Neural cell (in vitro differentiated cells): Measurements from ENCODE around the gene STK40. TPM values are rescaled to one million over a fixed set of nuclear protein-coding genes. Genes with fewer than 3 reads are reported as not detected.
A peak's percentile ranks its signal among the peaks of the same experiment; 100 is the strongest.

ENCODE experiments used
- H2AFZ ChIP-seq: fragments of 200-600, 300-800 bp; sonication (generic), shearing (Covaris generic); 2 replicates; pipeline ENCODE4 v1.6.0; 2014; ENCODE audit warnings: low read depth, mild to moderate bottlenecking, antibody characterized with exemption, low read length, moderate library complexity
- H3F3A ChIP-seq: fragments of 200-600 bp; shearing (Covaris generic); 2 replicates; pipeline ENCODE4 v1.6.1; 2016; ENCODE audit warnings: mild to moderate bottlenecking, moderate library complexity, mixed read lengths, antibody characterized with exemption, low read length; ENCODE audit not compliant: insufficient read depth, poor library complexity, severe bottlenecking
- H3K27ac ChIP-seq: fragments of 200-600, 300-800 bp; sonication (generic), shearing (Covaris generic); 2 replicates; pipeline ENCODE4 v1.5.1; 2014; ENCODE audit warnings: mild to moderate bottlenecking, low read length, moderate library complexity
- H3K27me3 ChIP-seq: fragments of 300-800, 200-600 bp; sonication (generic), shearing (Covaris generic); 2 replicates; pipeline ENCODE4 v1.6.0; 2014; ENCODE audit warnings: mild to moderate bottlenecking, low read depth, low read length, moderate library complexity; ENCODE audit not compliant: insufficient read depth
- H3K36me3 ChIP-seq: fragments of 300-800, 200-600 bp; sonication (generic), shearing (Covaris generic); 2 replicates; pipeline ENCODE4 v1.5.1; 2014; ENCODE audit warnings: mild to moderate bottlenecking, antibody characterized with exemption, low read length, moderate library complexity; ENCODE audit not compliant: insufficient read depth
- H3K4me2 ChIP-seq: fragments of 300-800, 200-600 bp; sonication (generic), shearing (Covaris generic); 2 replicates; pipeline ENCODE4 v1.6.0; 2014; ENCODE audit warnings: mild to moderate bottlenecking, low read length
- H3K4me3 ChIP-seq: fragments of 300-800, 200-600 bp; sonication (generic), shearing (Covaris generic); 2 replicates; pipeline ENCODE4 v1.5.1; 2014; ENCODE audit warnings: mild to moderate bottlenecking, low read length, moderate library complexity
- H3K79me2 ChIP-seq: fragments of 200-600 bp; shearing (Covaris generic); replicated peaks from 2 replicates; pipeline ENCODE4 v1.6.0; 2014; ENCODE audit warnings: mild to moderate bottlenecking, low read length, moderate library complexity; ENCODE audit not compliant: insufficient read depth
- H3K9ac ChIP-seq: fragments of 300-800, 200-600 bp; sonication (generic), shearing (Covaris generic); 2 replicates; pipeline ENCODE4 v1.6.1; 2016; ENCODE audit warnings: mild to moderate bottlenecking, low read length, mixed read lengths
- H3K9me2 ChIP-seq: fragments of 200-600 bp; shearing (Covaris generic); 2 replicates; pipeline ENCODE4 v1.6.1; 2016; ENCODE audit warnings: mild to moderate bottlenecking, low read length, mixed read lengths; ENCODE audit not compliant: insufficient read depth
- H3K9me3 ChIP-seq: fragments of 200-600, 300-800 bp; sonication (generic), shearing (Covaris generic); 2 replicates; pipeline ENCODE4 v1.6.1; 2016; ENCODE audit warnings: mild to moderate bottlenecking, mixed run types, low read length, moderate library complexity, mixed read lengths
- H4K20me1 ChIP-seq: fragments of 200-600 bp; shearing (Covaris generic); 2 replicates; pipeline ENCODE4 v1.6.1; 2016; ENCODE audit warnings: mild to moderate bottlenecking, mixed run types; ENCODE audit not compliant: insufficient read depth
- EP300 ChIP-seq: fragments of 450-650 bp; conservative IDR thresholded peaks from 2 replicates; pipeline ENCODE4 v1.6.1; 2014; ENCODE audit warnings: antibody characterized with exemption, mild to moderate bottlenecking, moderate library complexity; ENCODE audit not compliant: poor library complexity, severe bottlenecking
- EZH2 ChIP-seq: fragments of 200-600, 300-800 bp; shearing (Covaris generic), sonication (generic); IDR thresholded peaks from 2 replicates; pipeline ENCODE4 v1.6.1; 2014; ENCODE audit warnings: antibody characterized with exemption, low read length, borderline replicate concordance, mild to moderate bottlenecking; ENCODE audit not compliant: insufficient read depth, poor library complexity, severe bottlenecking
- MXI1 ChIP-seq: fragments of 450-650 bp; conservative IDR thresholded peaks from 2 replicates; pipeline ENCODE4 v1.6.1; 2014; ENCODE audit warnings: antibody characterized with exemption, mild to moderate bottlenecking; ENCODE audit not compliant: poor library complexity, severe bottlenecking
- POLR2AphosphoS5 ChIP-seq: IDR thresholded peaks from 2 replicates; pipeline ENCODE4 v1.6.1; 2012
- RAD21 ChIP-seq: fragments of 450-650 bp; conservative IDR thresholded peaks from 2 replicates; pipeline ENCODE4 v1.6.1; 2014; ENCODE audit warnings: antibody characterized with exemption, mild to moderate bottlenecking, moderate library complexity
- REST ChIP-seq: IDR thresholded peaks from 2 replicates; pipeline ENCODE4 v1.6.1; 2012; ENCODE audit warnings: borderline replicate concordance
- SMC3 ChIP-seq: fragments of 450-650 bp; conservative IDR thresholded peaks from 2 replicates; pipeline ENCODE4 v1.6.1; 2014; ENCODE audit warnings: antibody characterized with exemption, mild to moderate bottlenecking, moderate library complexity; ENCODE audit not compliant: poor library complexity
- TAF1 ChIP-seq: IDR thresholded peaks from 2 replicates; pipeline ENCODE4 v1.6.1; 2012; ENCODE audit warnings: low read depth
- polyA plus RNA-seq: library from polyadenylated mRNA; depleted of rRNA; stranded (reverse); fragments of >200 nt; gene quantifications from 2 replicates; pipeline ENCODE4 v1.2.3, GENCODE V29; 2014
- TF ChIP-seq, protein P1 (sequence below): fragments of 450-650 bp; IDR thresholded peaks from 2 replicates; pipeline ENCODE4 v1.5.1; 2014; ENCODE audit warnings: antibody characterized with exemption, mild to moderate bottlenecking, moderate library complexity; ENCODE audit not compliant: poor library complexity, severe bottlenecking

STK40 gene
- polyA plus RNA-seq, 1 donor from 2014 or later, result 8.4 TPM

DNA sequence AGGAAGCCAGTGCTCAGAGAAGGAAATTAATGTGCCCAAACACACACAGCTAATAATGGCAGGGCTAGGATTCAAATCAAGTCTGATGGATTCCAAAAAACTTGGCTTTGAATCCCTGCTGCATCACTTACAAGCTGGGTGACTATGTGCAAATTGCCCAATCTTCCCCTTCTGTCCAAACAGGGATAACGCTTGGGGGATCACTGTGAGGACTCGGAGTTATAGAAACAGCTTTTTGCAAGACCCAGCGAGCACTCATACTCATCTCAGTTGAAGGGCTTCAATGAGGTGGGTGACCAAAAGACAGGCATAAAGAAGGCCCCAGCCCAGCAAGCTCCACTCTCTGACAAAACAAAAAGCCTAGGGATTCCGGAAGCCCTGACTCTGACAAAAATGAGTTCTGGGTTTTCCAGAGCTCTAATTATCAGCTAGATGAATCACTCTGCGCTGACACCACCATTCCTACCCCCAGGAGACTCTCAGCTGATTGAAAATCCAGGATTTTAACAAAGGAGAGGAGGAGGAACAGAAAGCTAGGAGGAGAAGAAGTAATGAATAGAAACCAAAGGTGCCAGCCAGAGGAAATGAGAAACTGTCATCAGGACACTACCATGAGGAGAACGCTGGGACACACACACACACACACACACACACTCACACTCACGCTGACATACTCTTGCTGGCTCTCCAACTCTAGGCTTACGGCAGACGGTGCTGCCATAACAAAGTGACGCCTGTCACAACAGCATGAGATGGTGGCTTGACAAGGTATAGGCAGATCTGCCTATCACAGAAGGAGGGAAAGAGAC is 1.6 kb upstream of the STK40 start:
- Histone ChIP-seq H3K9me3 (no peaks in the 10 kb centered on the region), H3K9ac (peak overlapping the region; percentile 63), H4K20me1 (no peaks in the 10 kb centered on the region), H3K79me2 (peaks cover 15% of the 10 kb centered on the region), H3K4me2 (peak overlapping the region; percentile 90), H3K9me2 (no peaks in the 10 kb centered on the region), H3K36me3 (no peaks in the 10 kb centered on the region), H3K27me3 (no peaks in the 10 kb centered on the region), H3K27ac (peak overlapping the region; percentile 67), H3F3A (peaks cover 6% of the 10 kb centered on the region), H3K4me3 (peak overlapping the region; percentile 67), H2AFZ (no peak overlapping the region)
- TF ChIP-seq REST (peak; percentile 63), TAF1 (peak; percentile 11), RAD21 (no peak), EZH2 (no peak), POLR2AphosphoS5 (peak; percentile 100), SMC3 (no peak), EP300 (peak; percentile 100), MXI1 (peak; percentile 36)
- TF ChIP-seq, protein P1, sequence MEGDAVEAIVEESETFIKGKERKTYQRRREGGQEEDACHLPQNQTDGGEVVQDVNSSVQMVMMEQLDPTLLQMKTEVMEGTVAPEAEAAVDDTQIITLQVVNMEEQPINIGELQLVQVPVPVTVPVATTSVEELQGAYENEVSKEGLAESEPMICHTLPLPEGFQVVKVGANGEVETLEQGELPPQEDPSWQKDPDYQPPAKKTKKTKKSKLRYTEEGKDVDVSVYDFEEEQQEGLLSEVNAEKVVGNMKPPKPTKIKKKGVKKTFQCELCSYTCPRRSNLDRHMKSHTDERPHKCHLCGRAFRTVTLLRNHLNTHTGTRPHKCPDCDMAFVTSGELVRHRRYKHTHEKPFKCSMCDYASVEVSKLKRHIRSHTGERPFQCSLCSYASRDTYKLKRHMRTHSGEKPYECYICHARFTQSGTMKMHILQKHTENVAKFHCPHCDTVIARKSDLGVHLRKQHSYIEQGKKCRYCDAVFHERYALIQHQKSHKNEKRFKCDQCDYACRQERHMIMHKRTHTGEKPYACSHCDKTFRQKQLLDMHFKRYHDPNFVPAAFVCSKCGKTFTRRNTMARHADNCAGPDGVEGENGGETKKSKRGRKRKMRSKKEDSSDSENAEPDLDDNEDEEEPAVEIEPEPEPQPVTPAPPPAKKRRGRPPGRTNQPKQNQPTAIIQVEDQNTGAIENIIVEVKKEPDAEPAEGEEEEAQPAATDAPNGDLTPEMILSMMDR, result peak; percentile 19

GRCh38 chr1:36386265-36387140 is 779 bp upstream of the STK40 start:
- H3F3A ChIP-seq, result peaks cover 6% of the 10 kb centered on the region
- TF ChIP-seq REST (peak; percentile 59), POLR2AphosphoS5 (peak; percentile 0), EZH2 (no peak)
- no peaks in the 10 kb centered on the region for H3K9me2 ChIP-seq
- H3K9ac ChIP-seq, result peak overlapping the region; percentile 63
- H3K4me2 ChIP-seq, result peak overlapping the region; percentile 81
- H3K4me3 ChIP-seq, result peak overlapping the region; percentile 67
- H3K9me3 ChIP-seq, result no peaks in the 10 kb centered on the region
- H3K27ac ChIP-seq, result peak overlapping the region; percentile 67
- no peaks in the 10 kb centered on the region for H4K20me1 ChIP-seq
- peak overlapping the region; percentile 81 for H2AFZ ChIP-seq
- H3K27me3 ChIP-seq, result no peaks in the 10 kb centered on the region
- H3K79me2 ChIP-seq, result peaks cover 21% of the 10 kb centered on the region
- no peaks in the 10 kb centered on the region for H3K36me3 ChIP-seq
